K562 (cell line): ENCODE measurements around the gene PNMA3. TPM values are rescaled to one million over a fixed set of nuclear protein-coding genes. Genes with fewer than 3 reads are reported as not detected.

Experiments
- ATAC-seq: fragments of 200-7000 bp; cut with Tn5 transposase; 3 replicates; pipeline ENCODE4 v1.9.1; 2020; ENCODE audit warnings: moderate library complexity
- BruUV-seq: library from RNA; stranded (reverse); fragments of 400-500 nt; replicated peaks from 2 replicates; lab custom pipeline; 2021; lab: Mats Ljungman, UMichigan
- CTCF ChIA-PET: fragments of 300-600 bp; formaldehyde crosslinking; extraction: SDS; loops from one replicate; lab custom pipeline; 2021; ENCODE audit warnings: low intra/inter-chr PET ratio; lab: Yijun Ruan, JAX
- POLR2A ChIA-PET: fragments of 300-600, 350-650 bp; sonication (Branson Sonifier 250); formaldehyde crosslinking; extraction: SDS; loops from one replicate; lab custom pipeline; 2021; ENCODE audit warnings: antibody characterized with exemption, inconsistent platforms; lab: Yijun Ruan, JAX
- DNase-seq, 4 experiments: peaks; one replicate each; pipeline versions ENCODE4 v3.0.0 to v3.0.0-alpha.2; 2011 to 2018; ENCODE audit warnings: low spot score in 3 of 4, mixed read lengths in 3 of 4; ENCODE audit errors: extremely low read depth in 1 of 4
- FAIRE-seq: peaks from 2 replicates; lab custom pipeline; 2011; peaks lifted over from hg19 to GRCh38; lab: Jason Lieb, UNC
- H2AFZ ChIP-seq: 2 replicates; pipeline ENCODE4 v1.6.0; 2011; ENCODE audit warnings: low read depth, low read length, control low read depth, inconsistent platforms
- H3K27ac ChIP-seq: fragments of 200-600 bp; 3 replicates; pipeline ENCODE4 v1.8.0; 2011; ENCODE audit warnings: low read depth, mild to moderate bottlenecking, control low read depth, inconsistent platforms, low read length, moderate library complexity, mixed read lengths; ENCODE audit errors: extremely low read depth
- H3K27me3 ChIP-seq, 2 experiments: fragments of 300-600 bp in 1 of 2; 2 replicates in 1 of 2; 3 replicates in 1 of 2; pipeline versions ENCODE4 v1.6.0 to v1.8.0; 2011; ENCODE audit warnings: inconsistent platforms in 2 of 2, low read length in 2 of 2, mild to moderate bottlenecking in 1 of 2, mixed read lengths in 1 of 2, moderate library complexity in 1 of 2; ENCODE audit not compliant: control insufficient read depth in 2 of 2, insufficient read depth in 2 of 2
- H3K36me3 ChIP-seq: fragments of 300-600 bp; 3 replicates; pipeline ENCODE4 v1.8.0; 2011; ENCODE audit warnings: mild to moderate bottlenecking, low read length, inconsistent platforms; ENCODE audit not compliant: control insufficient read depth, insufficient read depth
- H3K4me1 ChIP-seq, 2 experiments: fragments of 200-600 bp in 1 of 2; replicated peaks in 1 of 2; 2 replicates in 1 of 2; 3 replicates in 1 of 2; pipeline versions ENCODE4 v1.5.1 to v1.8.0; 2011; ENCODE audit warnings: inconsistent platforms in 2 of 2, low read length in 2 of 2, mild to moderate bottlenecking in 1 of 2, mixed read lengths in 1 of 2, moderate library complexity in 1 of 2; ENCODE audit not compliant: control insufficient read depth in 2 of 2, insufficient read depth in 2 of 2
- H3K4me2 ChIP-seq: 2 replicates; pipeline ENCODE4 v1.6.1; 2011; ENCODE audit warnings: low read length, control low read depth, inconsistent platforms, mixed read lengths; ENCODE audit not compliant: insufficient read depth
- H3K4me3 ChIP-seq: fragments of 200-600 bp; sonication (generic), shearing (Covaris generic); 2 replicates; pipeline ENCODE4 v1.5.1; 2016; ENCODE audit warnings: control low read depth, inconsistent platforms
- H3K79me2 ChIP-seq: fragments of 200-600 bp; 3 replicates; pipeline ENCODE4 v1.8.0; 2011; ENCODE audit warnings: low read length, inconsistent platforms; ENCODE audit not compliant: control insufficient read depth, insufficient read depth
- H3K9ac ChIP-seq, 2 experiments: 2 replicates each; pipeline versions ENCODE4 v1.6.0 to v1.6.1; 2011; ENCODE audit warnings: low read depth in 2 of 2, low read length in 2 of 2, control low read depth in 1 of 2, inconsistent platforms in 1 of 2, mild to moderate bottlenecking in 1 of 2, mixed read lengths in 1 of 2; ENCODE audit not compliant: insufficient read depth in 1 of 2
- H3K9me1 ChIP-seq: one replicate; pipeline ENCODE4 v1.6.0; 2011; ENCODE audit warnings: inconsistent platforms, mild to moderate bottlenecking, low read length, moderate library complexity; ENCODE audit not compliant: control insufficient read depth, insufficient read depth
- H3K9me3 ChIP-seq: replicated peaks from 2 replicates; pipeline ENCODE4 v1.5.1; 2011; ENCODE audit warnings: low read depth, low read length, inconsistent platforms; ENCODE audit not compliant: control insufficient read depth, insufficient read depth
- H4K20me1 ChIP-seq: replicated peaks from 2 replicates; pipeline ENCODE4 v1.6.1; 2011; ENCODE audit warnings: low read length, inconsistent platforms, mixed read lengths; ENCODE audit not compliant: control insufficient read depth, insufficient read depth
- CC2D1A ChIP-seq: fragments of 450-650 bp; IDR thresholded peaks from 2 replicates; pipeline ENCODE4 v1.6.1; 2017; ENCODE audit warnings: mild to moderate bottlenecking
- CCNT2 ChIP-seq: IDR thresholded peaks from 2 replicates; pipeline ENCODE4 v1.6.1; 2011; ENCODE audit warnings: borderline replicate concordance, low read depth, mild to moderate bottlenecking, moderate library complexity, mixed read lengths, low read length; ENCODE audit not compliant: insufficient read length; ENCODE audit errors: extremely low read depth
- CGGBP1 ChIP-seq: fragments of 250-450 bp; sonication (Bioruptor Pico); IDR thresholded peaks from 2 replicates; pipeline ENCODE4 v1.9.0; 2021; ENCODE audit warnings: mild to moderate bottlenecking
- FOXP1 ChIP-seq: sonication (generic); formaldehyde crosslinking; IDR thresholded peaks from 2 replicates; pipeline ENCODE4 v1.8.0; 2022; ENCODE audit warnings: mild to moderate bottlenecking, missing genetic modification reagents
- IRF9 ChIP-seq: fragments of 450-650 bp; IDR thresholded peaks from 2 replicates; pipeline ENCODE4 v1.6.1; 2016; ENCODE audit warnings: missing biosample characterization, missing genetic modification characterization
- MEIS2 ChIP-seq: fragments of 450-650 bp; IDR thresholded peaks from 2 replicates; pipeline ENCODE4 v1.6.1; 2014; ENCODE audit warnings: mild to moderate bottlenecking; ENCODE audit not compliant: partially characterized antibody
- MLX ChIP-seq, 2 experiments: fragments of 450-650 bp in 1 of 2; sonication (generic) in 1 of 2; formaldehyde crosslinking; conservative IDR thresholded peaks; 2 replicates each; pipeline versions ENCODE4 v1.4.0 to v1.8.1; 2020 to 2022; ENCODE audit warnings: mild to moderate bottlenecking in 1 of 2, missing genetic modification reagents in 1 of 2
- NCOA2 ChIP-seq, 2 experiments: fragments of 450-650 bp; IDR thresholded peaks; 2 replicates each; pipeline ENCODE4 v1.6.1; 2018; ENCODE audit warnings: mild to moderate bottlenecking in 2 of 2, moderate library complexity in 1 of 2; ENCODE audit not compliant: partially characterized antibody in 2 of 2
- NONO ChIP-seq, 2 experiments: fragments of 200-400 bp in 1 of 2; fragments of 450-650 bp in 1 of 2; formaldehyde crosslinking in 1 of 2; IDR thresholded peaks; 2 replicates each; pipeline ENCODE4 v1.6.1; 2017; ENCODE audit warnings: low read depth in 2 of 2, mild to moderate bottlenecking in 2 of 2, moderate library complexity in 2 of 2, low read length in 1 of 2
- RAD21 ChIP-seq, 2 experiments: fragments of 250-450 bp in 1 of 2; fragments of 450-650 bp in 1 of 2; sonication (Bioruptor Pico) in 1 of 2; formaldehyde crosslinking in 1 of 2; IDR thresholded peaks in 1 of 2; conservative IDR thresholded peaks in 1 of 2; 2 replicates each; pipeline versions ENCODE4 v1.4.0 to v1.8.0; 2020 to 2022; ENCODE audit warnings: mild to moderate bottlenecking in 2 of 2, moderate library complexity in 1 of 2
- TOE1 ChIP-seq, 2 experiments: fragments of 450-650 bp in 1 of 2; sonication (generic) in 1 of 2; formaldehyde crosslinking in 1 of 2; IDR thresholded peaks; 2 replicates each; pipeline versions ENCODE4 v1.7.1 to v1.8.0; 2016 to 2022; ENCODE audit warnings: borderline replicate concordance in 2 of 2, mild to moderate bottlenecking in 2 of 2, antibody characterized with exemption in 1 of 2, inconsistent platforms in 1 of 2, low read depth in 1 of 2, missing genetic modification reagents in 1 of 2, moderate library complexity in 1 of 2
- ZBTB5 ChIP-seq: fragments of 450-650 bp; IDR thresholded peaks from 2 replicates; pipeline ENCODE4 v1.6.1; 2017; ENCODE audit warnings: antibody characterized with exemption
- ZNF253 ChIP-seq: fragments of 250-450 bp; sonication (Bioruptor Pico); conservative IDR thresholded peaks from 2 replicates; pipeline ENCODE4 v1.6.1; 2021; ENCODE audit warnings: mild to moderate bottlenecking
- WGBS: fragments of 100-300 bp; shearing (Covaris generic); methylation state at CpG from one replicate; pipeline ENCODE4 v1.1.6; 2016; ENCODE audit warnings: low coverage, mixed read lengths; ENCODE audit not compliant: insufficient coverage; ENCODE audit errors: missing lambda C conversion rate; 5-methylcytosine and 5-hydroxymethylcytosine counted together
- in situ Hi-C: fragments of 300-500 bp; cut with MboI; formaldehyde crosslinking; loops from 4 replicates; pipeline ENCODE4 v1.15.0; 2018; ENCODE audit warnings: inconsistent platforms, mixed read lengths
- intact Hi-C: fragments of 100-400 bp; cut with micrococcal nuclease; formaldehyde crosslinking; loops from 2 replicates; pipeline ENCODE4 v1.14.2; 2022
- polyA plus RNA-seq, 8 experiments: library from polyadenylated mRNA; depleted of rRNA in 4 of 8; stranded (reverse) in 5 of 8; unstranded in 3 of 8; fragments of >200 nt; fragmentation: Nextera tagmentation in 2 of 8; fragmentation: Illumina TruSeq in 1 of 8; extraction: Ambion mirVana in 2 of 8; extraction: Trizol in 1 of 8; gene quantifications; 2 replicates each; pipeline versions ENCODE4 v1.2.1 to v1.2.3, GENCODE V29; 2011 to 2014; ENCODE audit warnings: inconsistent platforms in 1 of 8, missing spikeins in 1 of 8
- total RNA-seq, 7 experiments: library from RNA; depleted of rRNA in 6 of 7; stranded (reverse); fragments of >200 nt in 6 of 7; fragmentation: Illumina TruSeq in 2 of 7; extraction: Trizol in 2 of 7; gene quantifications; 2 replicates each; pipeline versions ENCODE4 v1.2.1 to v1.2.3, GENCODE V29; 2011 to 2021; ENCODE audit warnings: low replicate concordance in 1 of 7

PNMA3 gene
- total and polyA plus RNA-seq, 9 of the 15 experiments (the other 6 are each of a cell fraction or from before 2014, with no cell fraction given): 0.01 to 1.5 (median 0.95) TPM; not detected in 1

- WGBS: 30% methylated on average over 5 of the region's 11 CpGs
- BruUV-seq: no TSS peak
- TF ChIP-seq NCOA2 (IDR thresholded peaks at IDR 0.05; ENCODE audit: partially characterized antibody in 2 of 2) (no peak), CCNT2 (no peak), ZBTB5 (no peak), NONO (IDR thresholded peaks at IDR 0.05; ENCODE audit: low read depth in 2 of 2, low read length in 1 of 2) (no peak), MEIS2 (no peak), RAD21 (CRISPR knock-in tag; conservative IDR thresholded peaks at IDR 0.05 in 1 of 2, IDR thresholded peaks at IDR 0.05 in 1 of 2) (no peak), ZNF253 (CRISPR knock-in tag) (no peak), MLX (CRISPR knock-in tag; conservative IDR thresholded peaks at IDR 0.05) (no peak), FOXP1 (CRISPR knock-in tag) (no peak), CC2D1A (no peak), IRF9 (tag) (no peak), TOE1 (IDR thresholded peaks at IDR 0.05; ENCODE audit: borderline replicate concordance) (no peak), TOE1 (CRISPR knock-in tag; IDR thresholded peaks at IDR 0.05; ENCODE audit: borderline replicate concordance, low read depth) (no peak), CGGBP1 (CRISPR knock-in tag) (no peak)
- TF ChIP-seq, all 486 proteins: peak for 0
- no peaks in the 10 kb centered on the region for H4K20me1 ChIP-seq
- H3K36me3 ChIP-seq: no peaks in the 10 kb centered on the region
- H3K4me1 ChIP-seq: peaks cover 0 to 10% of the 10 kb centered on the region in 2 experiments; a peak in 2 of 5 replicates
- no peak overlapping the region for H3K4me2 ChIP-seq
- ATAC-seq (no peak), DNase-seq (no peak), FAIRE-seq (no peak)
- no peak overlapping the region for H3K27ac ChIP-seq
- intact Hi-C loops (loop anchor here (5.0 to 10.0 kb wide), 2 partner anchors 73 to 405 kb away; no protein-coding TSS in a partner anchor), in situ Hi-C loops (no loop called here)
- no peak overlapping the region for H2AFZ ChIP-seq
- 0 out of 2 replicates have a peak, but pooled peaks cover 2% of the 10 kb centered on the region for H3K9me3 ChIP-seq
- H3K9me1 ChIP-seq: no peaks in the 10 kb centered on the region
- H3K27me3 ChIP-seq: peaks cover 0 to 6% of the 10 kb centered on the region in 2 experiments; a peak in 2 of 5 replicates
- no peaks in the 10 kb centered on the region for H3K79me2 ChIP-seq
- H3K9ac ChIP-seq: no peak overlapping the region
- no peak overlapping the region for H3K4me3 ChIP-seq
- ChIA-PET POLR2A (no interaction called here), CTCF (no interaction called here)
Measured at GRCh38 chrX:153029875-153030274, 26.4 kb upstream of the PNMA3 start.
